COLO668 (cell line): ENCODE data around the gene MYBPC2.

Experiments
- DNase-seq: peaks from one replicate; lab custom pipeline; 2025; ENCODE audit not compliant: unreplicated experiment; lab: John Stamatoyannopoulos, UW

The MYBPC2 gene

GRCh38 chr19:50513746-50514345, 81.2 kb downstream of the MYBPC2 start, which contains the start of gene ASPDH:
Gene ASPDH, minus strand, starts transcription at chr19:50513913. Its CDS starts 90 bp downstream, at chr19:50513823.
- no peak for DNase-seq

- peak; percentile 17 for DNase-seq
These were observed 81.9 kb downstream of the MYBPC2 start for GRCh38 chr19:50514346-50515167.

- no peak for DNase-seq
These were observed 82.5 kb downstream of the MYBPC2 start for GRCh38 chr19:50515168-50515561.
